HG02870 (cell line): ENCODE data around the gene GRAP.

ENCODE experiments used
- ATAC-seq: cut with Tn5 transposase; IDR thresholded peaks from one replicate; pipeline ENCODE4 v1.9.1; 2021; ENCODE audit warnings: mild to moderate bottlenecking, moderate library complexity; ENCODE audit not compliant: unreplicated experiment

Gene GRAP

GRCh38 chr17:18987230-18987610 is 59.5 kb downstream of the GRAP start:
- no peak for ATAC-seq

- ATAC-seq, result no peak
These were observed 60.1 kb downstream of the GRAP start for GRCh38 chr17:18986541-18987229.

GRCh38 chr17:18985475-18985874 is 61.3 kb downstream of the GRAP start:
- ATAC-seq, result no peak

GRCh38 chr17:18984273-18985114 is 62.3 kb downstream of the GRAP start:
- ATAC-seq, result no peak

GRCh38 chr17:18981642-18982424 is 64.9 kb downstream of the GRAP start:
- ATAC-seq, result no peak

- ATAC-seq, result no peak
These were observed 65.5 kb downstream of the GRAP start for GRCh38 chr17:18981335-18981641.

- no peak for ATAC-seq
These were observed 65.9 kb downstream of the GRAP start for GRCh38 chr17:18980682-18981334.

- ATAC-seq, result no peak
These were observed 68.1 kb downstream of the GRAP start for GRCh38 chr17:18978655-18979054.

- no peak for ATAC-seq
These were observed 68.7 kb downstream of the GRAP start for GRCh38 chr17:18978050-18978449.

GRCh38 chr17:18977646-18978045 is 69.1 kb downstream of the GRAP start:
- no peak for ATAC-seq

- no peak for ATAC-seq
These were observed 69.7 kb downstream of the GRAP start for GRCh38 chr17:18977021-18977420.

- ATAC-seq, result no peak
These were observed 70.6 kb downstream of the GRAP start for GRCh38 chr17:18976201-18976600.

GRCh38 chr17:18975597-18975996 is 71.2 kb downstream of the GRAP start:
- ATAC-seq, result no peak

GRCh38 chr17:18974407-18975149 is 72.2 kb downstream of the GRAP start:
- ATAC-seq, result no peak

GRCh38 chr17:18971801-18972200 is 75.0 kb downstream of the GRAP start:
- ATAC-seq, result no peak
